ENCODE data around the gene DDX31. TPM values are rescaled to one million over a fixed set of nuclear protein-coding genes. Genes with fewer than 3 reads are reported as not detected.

DDX31 gene
- total RNA-seq, 1 donor from 2014 or later: 4.4 TPM

GRCh38 chr9:132637351-132637750, 32.4 kb downstream of the DDX31 start:
- no peak for DNase-seq
- Histone ChIP-seq H3K9me3 (replicated peaks) (no peaks in the 10 kb centered on the region), H3K27ac (replicated peaks) (no peak overlapping the region), H3K4me1 (no peaks in the 10 kb centered on the region), H3K36me3 (peaks cover 61% of the 10 kb centered on the region), H3K27me3 (ENCODE audit: low read depth) (no peaks in the 10 kb centered on the region), H3K4me3 (no peak overlapping the region)
- intact Hi-C loops (cut with micrococcal nuclease): no loop called here
- TF ChIP-seq CTCF (IDR thresholded peaks at IDR 0.05; ENCODE audit: borderline replicate concordance): no peak

- DNase-seq: no peak
- intact Hi-C loops (cut with micrococcal nuclease): no loop called here
- H3K27ac ChIP-seq (replicated peaks): no peak overlapping the region
- H3K4me1 ChIP-seq: no peaks in the 10 kb centered on the region
- H3K36me3 ChIP-seq: peaks cover 56% of the 10 kb centered on the region
- no peak for TF ChIP-seq CTCF (IDR thresholded peaks at IDR 0.05; ENCODE audit: borderline replicate concordance)
- no peaks in the 10 kb centered on the region for H3K27me3 ChIP-seq (ENCODE audit: low read depth)
- no peak overlapping the region for H3K4me3 ChIP-seq
- no peaks in the 10 kb centered on the region for H3K9me3 ChIP-seq (replicated peaks)
These were observed 35.5 kb downstream of the DDX31 start for GRCh38 chr9:132634327-132634726.

GRCh38 chr9:132632413-132633129, 37.2 kb downstream of the DDX31 start:
- no peak for DNase-seq
- no peak for TF ChIP-seq CTCF (IDR thresholded peaks at IDR 0.05; ENCODE audit: borderline replicate concordance)
- Histone ChIP-seq H3K4me3 (no peak overlapping the region), H3K4me1 (no peaks in the 10 kb centered on the region), H3K27me3 (ENCODE audit: low read depth) (no peaks in the 10 kb centered on the region), H3K9me3 (replicated peaks) (no peaks in the 10 kb centered on the region), H3K27ac (replicated peaks) (no peak overlapping the region), H3K36me3 (peaks cover 58% of the 10 kb centered on the region)
- intact Hi-C loops (cut with micrococcal nuclease): no loop called here

GRCh38 chr9:132631685-132632084, 38.1 kb downstream of the DDX31 start:
- H3K36me3 ChIP-seq: peaks cover 51% of the 10 kb centered on the region
- no peaks in the 10 kb centered on the region for H3K27me3 ChIP-seq (ENCODE audit: low read depth)
- intact Hi-C loops (cut with micrococcal nuclease): no loop called here
- DNase-seq: no peak
- no peak overlapping the region for H3K27ac ChIP-seq (replicated peaks)
- no peaks in the 10 kb centered on the region for H3K9me3 ChIP-seq (replicated peaks)
- H3K4me3 ChIP-seq: no peak overlapping the region
- no peak for TF ChIP-seq CTCF (IDR thresholded peaks at IDR 0.05; ENCODE audit: borderline replicate concordance)
- no peaks in the 10 kb centered on the region for H3K4me1 ChIP-seq

DNA sequence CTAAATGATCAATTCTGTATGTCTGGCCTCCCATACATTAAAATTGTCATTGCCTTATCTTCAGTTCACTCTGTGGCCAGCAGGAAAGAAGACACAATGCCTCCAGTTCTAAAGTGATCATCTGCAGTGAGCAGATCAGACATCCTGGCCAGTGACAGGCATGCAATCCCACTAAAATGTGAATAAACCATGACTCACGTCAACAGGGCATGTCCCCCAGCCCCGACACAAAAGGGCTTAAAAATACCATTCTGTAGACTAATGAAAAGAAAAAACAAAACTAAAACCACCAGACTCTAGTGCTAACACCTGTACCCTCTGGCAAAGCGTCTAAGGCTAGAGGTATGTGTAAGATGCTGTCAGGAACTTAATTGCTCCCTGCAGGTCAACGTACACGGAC, 38.5 kb downstream of the DDX31 start:
- no peak for DNase-seq
- H3K4me3 ChIP-seq: no peak overlapping the region
- H3K36me3 ChIP-seq: peaks cover 47% of the 10 kb centered on the region
- no peaks in the 10 kb centered on the region for H3K4me1 ChIP-seq
- intact Hi-C loops (cut with micrococcal nuclease): no loop called here
- H3K27ac ChIP-seq (replicated peaks): no peak overlapping the region
- H3K27me3 ChIP-seq (ENCODE audit: low read depth): no peaks in the 10 kb centered on the region
- no peak for TF ChIP-seq CTCF (IDR thresholded peaks at IDR 0.05; ENCODE audit: borderline replicate concordance)
- no peaks in the 10 kb centered on the region for H3K9me3 ChIP-seq (replicated peaks)

Measured in left ventricle myocardium inferior (tissue), 1 donor.